WERI-Rb-1 (cell line): ENCODE results near the gene SDC4.

Experiments
- DNase-seq: peaks from one replicate; pipeline ENCODE4 v3.0.0-alpha.2; 2020
- H3K27ac ChIP-seq: fragments of 250-450 bp; sonication (Bioruptor Pico); 2 replicates; pipeline ENCODE4 v1.5.1; 2020; ENCODE audit warnings: mild to moderate bottlenecking, moderate library complexity
- H3K27me3 ChIP-seq: fragments of 250-450 bp; sonication (Bioruptor Pico); 2 replicates; pipeline ENCODE4 v1.5.1; 2021; ENCODE audit warnings: mild to moderate bottlenecking, low read depth, moderate library complexity; ENCODE audit not compliant: insufficient read depth, severe bottlenecking
- H3K36me3 ChIP-seq: fragments of 250-450 bp; sonication (Bioruptor Pico); 2 replicates; pipeline ENCODE4 v1.5.1; 2020; ENCODE audit warnings: mild to moderate bottlenecking, moderate library complexity
- H3K4me3 ChIP-seq: 2 replicates; pipeline ENCODE4 v1.5.1; 2011; ENCODE audit warnings: low read depth, mild to moderate bottlenecking, control low read depth, low read length
- H3K9me3 ChIP-seq: fragments of 250-450 bp; sonication (Bioruptor Pico); 2 replicates; pipeline ENCODE4 v1.5.1; 2021; ENCODE audit warnings: mild to moderate bottlenecking, moderate library complexity; ENCODE audit not compliant: severe bottlenecking
- TF ChIP-seq, protein P1 (sequence below): IDR thresholded peaks from 2 replicates; pipeline ENCODE4 v1.5.1; 2011; ENCODE audit warnings: low read depth, mild to moderate bottlenecking, control low read depth, inconsistent platforms, low read length

The SDC4 gene

GRCh38 chr20:45390931-45391330, 42.7 kb upstream of the SDC4 start:
- no peaks in the 10 kb centered on the region for H3K27me3 ChIP-seq
- TF ChIP-seq, protein P1, sequence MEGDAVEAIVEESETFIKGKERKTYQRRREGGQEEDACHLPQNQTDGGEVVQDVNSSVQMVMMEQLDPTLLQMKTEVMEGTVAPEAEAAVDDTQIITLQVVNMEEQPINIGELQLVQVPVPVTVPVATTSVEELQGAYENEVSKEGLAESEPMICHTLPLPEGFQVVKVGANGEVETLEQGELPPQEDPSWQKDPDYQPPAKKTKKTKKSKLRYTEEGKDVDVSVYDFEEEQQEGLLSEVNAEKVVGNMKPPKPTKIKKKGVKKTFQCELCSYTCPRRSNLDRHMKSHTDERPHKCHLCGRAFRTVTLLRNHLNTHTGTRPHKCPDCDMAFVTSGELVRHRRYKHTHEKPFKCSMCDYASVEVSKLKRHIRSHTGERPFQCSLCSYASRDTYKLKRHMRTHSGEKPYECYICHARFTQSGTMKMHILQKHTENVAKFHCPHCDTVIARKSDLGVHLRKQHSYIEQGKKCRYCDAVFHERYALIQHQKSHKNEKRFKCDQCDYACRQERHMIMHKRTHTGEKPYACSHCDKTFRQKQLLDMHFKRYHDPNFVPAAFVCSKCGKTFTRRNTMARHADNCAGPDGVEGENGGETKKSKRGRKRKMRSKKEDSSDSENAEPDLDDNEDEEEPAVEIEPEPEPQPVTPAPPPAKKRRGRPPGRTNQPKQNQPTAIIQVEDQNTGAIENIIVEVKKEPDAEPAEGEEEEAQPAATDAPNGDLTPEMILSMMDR: no peak
- no peak for DNase-seq
- no peak overlapping the region for H3K27ac ChIP-seq
- H3K9me3 ChIP-seq: no peaks in the 10 kb centered on the region
- H3K4me3 ChIP-seq: no peak overlapping the region
- no peaks in the 10 kb centered on the region for H3K36me3 ChIP-seq

DNA sequence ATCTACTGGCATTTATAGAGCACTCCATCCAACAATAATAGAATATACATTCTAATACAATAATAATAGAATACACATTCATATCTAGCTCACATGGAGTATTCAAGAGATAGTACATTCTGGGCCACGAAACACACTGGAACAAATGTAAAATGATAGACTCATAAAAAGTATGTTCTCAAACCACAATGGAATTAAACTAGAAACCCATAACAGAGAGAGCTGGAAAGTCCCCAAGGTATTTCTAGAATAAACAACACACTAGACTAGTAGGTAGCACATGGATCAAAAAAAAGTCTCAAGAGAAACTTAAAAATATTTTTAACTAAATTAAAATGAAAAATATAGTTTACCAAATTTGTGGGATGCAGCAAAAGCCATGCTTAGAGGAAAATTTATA, 39.0 kb upstream of the SDC4 start:
- no peaks in the 10 kb centered on the region for H3K27me3 ChIP-seq
- DNase-seq: no peak
- no peaks in the 10 kb centered on the region for H3K36me3 ChIP-seq
- no peaks in the 10 kb centered on the region for H3K9me3 ChIP-seq
- TF ChIP-seq, protein P1: no peak
- H3K4me3 ChIP-seq: no peak overlapping the region
- H3K27ac ChIP-seq: no peak overlapping the region

DNA sequence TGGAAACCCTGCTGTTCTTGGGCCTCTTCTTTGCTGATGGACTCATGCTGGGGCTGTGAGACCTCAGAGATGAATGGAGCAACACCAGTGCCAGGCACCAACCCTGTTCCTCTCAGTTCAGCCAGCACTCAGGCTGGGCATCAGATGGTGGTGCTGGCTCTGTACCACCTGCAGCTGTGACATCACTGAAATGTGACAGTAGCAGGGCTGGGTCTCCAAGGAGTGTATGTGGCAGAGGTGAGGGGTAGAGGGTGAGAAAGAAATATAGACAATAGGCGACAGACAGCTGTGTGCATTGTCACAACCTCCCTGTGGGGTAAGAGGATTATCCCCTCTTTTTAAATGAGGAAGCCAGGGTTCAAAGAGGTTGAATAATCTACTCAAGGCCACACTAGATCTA, 30.0 kb upstream of the SDC4 start, which contains the start of gene TP53TG5:
TSS of gene TP53TG5 (minus strand) at position 135 of the 400 bp plus-strand sequence. CDS start at position 46, 89 bp downstream.
- Histone ChIP-seq H3K4me3 (no peak within 1 kb of the TSS), H3K27me3 (no peaks in the 10 kb centered on the region), H3K36me3 (peaks cover 6% of the 10 kb centered on the region), H3K27ac (peak within 1 kb of the TSS; percentile 64), H3K9me3 (no peaks in the 10 kb centered on the region)
- DNase-seq: peak; percentile 22
- TF ChIP-seq, protein P1: no peak

DNA sequence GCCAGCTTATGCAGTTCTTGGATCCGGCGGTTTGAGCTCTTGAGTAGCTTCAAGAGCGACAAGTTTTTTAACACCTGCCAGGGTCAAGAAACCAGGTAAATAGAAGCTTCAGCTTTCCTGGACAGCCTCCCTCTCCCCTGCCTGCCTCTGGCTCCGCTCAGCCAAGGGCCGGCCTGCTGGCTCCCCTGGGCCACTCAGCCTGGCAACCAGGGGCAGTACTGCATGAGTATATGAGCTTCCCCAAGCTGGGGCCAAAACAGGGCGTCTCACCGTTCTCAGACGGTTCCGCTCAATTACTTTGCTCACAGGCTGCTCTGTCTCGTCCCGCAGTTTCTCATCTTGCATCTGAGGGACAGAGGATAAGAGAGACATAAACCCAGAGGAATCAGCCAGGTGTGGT, 29.0 kb upstream of the SDC4 start:
- TF ChIP-seq, protein P1: no peak
- H3K9me3 ChIP-seq: no peaks in the 10 kb centered on the region
- peaks cover 6% of the 10 kb centered on the region for H3K36me3 ChIP-seq
- H3K4me3 ChIP-seq: no peak overlapping the region
- H3K27me3 ChIP-seq: no peaks in the 10 kb centered on the region
- H3K27ac ChIP-seq: peak overlapping the region; percentile 64
- DNase-seq: peak; percentile 46

GRCh38 chr20:45374966-45375365, 26.7 kb upstream of the SDC4 start:
- no peaks in the 10 kb centered on the region for H3K9me3 ChIP-seq
- H3K4me3 ChIP-seq: no peak overlapping the region
- no peaks in the 10 kb centered on the region for H3K27me3 ChIP-seq
- no peak overlapping the region for H3K27ac ChIP-seq
- DNase-seq: no peak
- TF ChIP-seq, protein P1: no peak
- peaks cover 10% of the 10 kb centered on the region for H3K36me3 ChIP-seq

DNA sequence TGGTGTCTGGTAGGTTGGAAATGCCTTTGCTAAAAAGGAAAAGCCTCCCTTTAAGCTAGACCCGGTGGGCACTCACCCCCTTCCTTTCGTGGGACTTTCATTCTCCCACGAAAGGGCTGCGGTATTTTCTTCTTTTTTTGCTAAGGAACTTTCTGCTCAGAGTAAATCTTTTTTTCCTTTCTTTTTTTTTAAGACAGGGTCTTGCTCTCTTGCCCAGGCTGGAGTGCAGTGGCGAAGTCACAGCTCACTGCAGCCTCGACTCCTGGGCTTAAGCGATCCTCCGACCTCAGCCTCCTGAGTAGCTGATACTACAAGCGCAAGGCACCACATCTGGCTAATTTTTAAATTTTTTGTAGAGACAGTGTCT, 25.9 kb upstream of the SDC4 start:
- H3K27ac ChIP-seq: no peak overlapping the region
- H3K9me3 ChIP-seq: no peaks in the 10 kb centered on the region
- TF ChIP-seq, protein P1: no peak
- no peaks in the 10 kb centered on the region for H3K27me3 ChIP-seq
- no peak for DNase-seq
- H3K36me3 ChIP-seq: peaks cover 10% of the 10 kb centered on the region
- H3K4me3 ChIP-seq: no peak overlapping the region
